ENCODE measurements around the gene ACTN4. TPM values are rescaled to one million over a fixed set of nuclear protein-coding genes. Genes with fewer than 3 reads are reported as not detected.

Gene ACTN4
- total RNA-seq, 1 donor from 2014 or later = 197 TPM

DNA sequence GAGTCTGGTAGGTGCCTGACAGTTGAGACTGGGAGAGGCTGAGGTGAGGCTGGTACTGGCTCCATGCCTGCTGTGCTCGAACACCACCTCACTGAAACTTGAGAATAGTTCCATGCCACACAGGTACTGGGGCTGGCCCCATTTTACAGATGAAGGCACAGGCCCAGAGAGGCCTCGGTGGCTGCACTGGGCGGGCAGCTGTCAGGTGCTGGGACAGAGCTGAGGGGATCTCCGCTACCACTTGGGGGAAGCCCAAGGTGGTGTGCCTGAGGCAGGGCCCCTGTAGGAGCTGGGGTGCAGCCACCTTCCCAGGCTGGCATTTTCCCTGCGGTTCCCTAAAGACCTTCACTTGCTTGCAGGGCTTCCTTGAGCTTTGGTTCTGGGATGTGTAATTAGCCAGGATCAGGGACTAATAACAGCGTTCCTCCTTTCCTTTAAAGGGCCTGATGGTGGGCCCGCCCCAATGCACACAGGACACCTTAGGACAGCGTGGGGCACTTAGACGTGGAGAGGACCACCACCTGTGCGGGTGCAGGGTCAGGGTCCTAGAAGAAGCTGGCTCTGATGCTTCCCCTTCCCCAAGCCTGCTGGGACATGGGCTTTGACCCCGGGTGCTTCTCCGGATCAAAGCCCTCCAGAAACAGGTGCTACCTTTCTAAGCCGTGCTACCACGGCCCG lies 73.2 kb downstream of the ACTN4 start:
- ATAC-seq (ENCODE audit: low read depth) (peak; percentile 65), DNase-seq (no peak)
- TF ChIP-seq, protein P1, sequence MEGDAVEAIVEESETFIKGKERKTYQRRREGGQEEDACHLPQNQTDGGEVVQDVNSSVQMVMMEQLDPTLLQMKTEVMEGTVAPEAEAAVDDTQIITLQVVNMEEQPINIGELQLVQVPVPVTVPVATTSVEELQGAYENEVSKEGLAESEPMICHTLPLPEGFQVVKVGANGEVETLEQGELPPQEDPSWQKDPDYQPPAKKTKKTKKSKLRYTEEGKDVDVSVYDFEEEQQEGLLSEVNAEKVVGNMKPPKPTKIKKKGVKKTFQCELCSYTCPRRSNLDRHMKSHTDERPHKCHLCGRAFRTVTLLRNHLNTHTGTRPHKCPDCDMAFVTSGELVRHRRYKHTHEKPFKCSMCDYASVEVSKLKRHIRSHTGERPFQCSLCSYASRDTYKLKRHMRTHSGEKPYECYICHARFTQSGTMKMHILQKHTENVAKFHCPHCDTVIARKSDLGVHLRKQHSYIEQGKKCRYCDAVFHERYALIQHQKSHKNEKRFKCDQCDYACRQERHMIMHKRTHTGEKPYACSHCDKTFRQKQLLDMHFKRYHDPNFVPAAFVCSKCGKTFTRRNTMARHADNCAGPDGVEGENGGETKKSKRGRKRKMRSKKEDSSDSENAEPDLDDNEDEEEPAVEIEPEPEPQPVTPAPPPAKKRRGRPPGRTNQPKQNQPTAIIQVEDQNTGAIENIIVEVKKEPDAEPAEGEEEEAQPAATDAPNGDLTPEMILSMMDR (IDR thresholded peaks at IDR 0.05) = no peak
- no peaks in the 10 kb centered on the region for H3K27me3 Mint-ChIP-seq
- POLR2A ChIA-PET = no interaction called here
- no peak overlapping the region for H3K4me3 Mint-ChIP-seq
- H3K36me3 Mint-ChIP-seq (ENCODE audit: low read depth) = peaks cover 75% of the 10 kb centered on the region
- no peaks in the 10 kb centered on the region for H3K4me1 Mint-ChIP-seq
- H3K27ac Mint-ChIP-seq = no peak overlapping the region
- H3K9me3 Mint-ChIP-seq = no peaks in the 10 kb centered on the region
- CTCF ChIA-PET = no interaction called here
- intact Hi-C loops (cut with micrococcal nuclease) = no loop called here

DNA sequence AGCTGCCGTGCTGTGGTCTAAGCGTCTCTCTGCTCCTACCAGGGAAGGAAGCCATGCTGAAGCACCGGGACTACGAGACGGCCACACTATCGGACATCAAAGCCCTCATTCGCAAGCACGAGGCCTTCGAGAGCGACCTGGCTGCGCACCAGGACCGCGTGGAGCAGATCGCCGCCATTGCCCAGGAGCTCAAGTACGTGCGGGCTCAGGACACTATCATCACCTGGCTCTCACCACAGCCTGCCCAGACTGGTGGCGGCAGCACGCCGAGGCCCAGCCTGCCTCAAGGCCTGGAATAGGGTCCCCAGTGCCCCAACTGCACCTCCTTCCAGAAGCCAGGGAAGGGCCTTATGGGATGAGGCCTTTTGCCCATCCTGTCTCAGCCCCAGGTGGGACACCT lies 74.0 kb downstream of the ACTN4 start:
- peaks cover 78% of the 10 kb centered on the region for H3K36me3 Mint-ChIP-seq (ENCODE audit: low read depth)
- H3K27ac Mint-ChIP-seq = no peak overlapping the region
- POLR2A ChIA-PET = no interaction called here
- CTCF ChIA-PET = interaction anchor here (0.6 kb wide), 1 partner anchor 239 kb away, joined by 3 read pairs; no protein-coding TSS in a partner anchor
- intact Hi-C loops (cut with micrococcal nuclease) = no loop called here
- DNase-seq = no peak
- H3K27me3 Mint-ChIP-seq = no peaks in the 10 kb centered on the region
- ATAC-seq (ENCODE audit: low read depth) = no peak
- TF ChIP-seq, protein P1 (IDR thresholded peaks at IDR 0.05) = no peak
- H3K9me3 Mint-ChIP-seq = no peaks in the 10 kb centered on the region
- H3K4me3 Mint-ChIP-seq = no peak overlapping the region
- no peaks in the 10 kb centered on the region for H3K4me1 Mint-ChIP-seq

DNA sequence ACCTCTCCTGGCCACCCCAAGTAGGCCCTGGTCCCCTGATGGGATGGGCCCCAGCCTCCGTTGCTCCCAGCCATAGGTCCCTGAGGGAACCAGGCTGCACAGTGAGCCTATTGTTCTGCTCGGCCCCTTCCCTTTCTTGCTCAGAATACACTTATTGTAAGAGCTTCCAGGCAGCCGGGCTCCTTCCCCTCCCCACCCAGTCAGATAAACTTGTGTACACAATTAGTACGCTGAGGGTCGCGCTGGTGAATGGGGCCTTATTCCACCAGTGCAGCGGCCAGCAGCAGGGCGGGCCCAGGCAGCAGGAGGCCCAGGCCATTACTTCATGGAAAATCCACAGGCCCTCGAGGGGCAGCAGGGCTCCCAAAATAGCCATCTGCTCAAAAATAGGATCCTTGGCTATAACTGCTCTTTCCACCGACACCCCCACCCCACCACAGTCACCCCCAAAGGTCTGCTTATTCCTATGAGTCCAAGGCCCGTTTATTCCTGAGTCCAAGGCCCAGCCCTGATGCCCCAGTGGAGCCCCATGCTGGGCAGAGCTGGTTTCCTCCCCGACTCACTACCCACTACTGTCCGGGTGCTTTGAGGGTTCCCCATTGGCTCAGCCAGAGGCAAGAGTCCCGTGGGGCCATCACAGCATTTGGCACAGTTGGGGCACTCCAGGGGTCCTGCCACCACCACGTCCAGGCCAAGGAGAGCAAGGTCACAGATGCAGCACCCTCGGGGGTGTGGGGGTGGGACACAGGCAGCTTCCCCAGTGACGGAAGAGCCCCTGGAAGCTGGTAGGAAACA lies 74.7 kb downstream of the ACTN4 start:
- TF ChIP-seq, protein P1 (IDR thresholded peaks at IDR 0.05) = no peak
- ATAC-seq (ENCODE audit: low read depth) (no peak), DNase-seq (no peak)
- no peaks in the 10 kb centered on the region for H3K27me3 Mint-ChIP-seq
- H3K9me3 Mint-ChIP-seq = no peaks in the 10 kb centered on the region
- H3K4me3 Mint-ChIP-seq = no peak overlapping the region
- intact Hi-C loops (cut with micrococcal nuclease) = no loop called here
- POLR2A ChIA-PET = no interaction called here
- CTCF ChIA-PET = interaction anchor here (0.6 kb wide), 1 partner anchor 238 kb away, joined by 3 read pairs; no protein-coding TSS in a partner anchor
- H3K4me1 Mint-ChIP-seq = no peaks in the 10 kb centered on the region
- no peak overlapping the region for H3K27ac Mint-ChIP-seq
- H3K36me3 Mint-ChIP-seq (ENCODE audit: low read depth) = peaks cover 78% of the 10 kb centered on the region

DNA sequence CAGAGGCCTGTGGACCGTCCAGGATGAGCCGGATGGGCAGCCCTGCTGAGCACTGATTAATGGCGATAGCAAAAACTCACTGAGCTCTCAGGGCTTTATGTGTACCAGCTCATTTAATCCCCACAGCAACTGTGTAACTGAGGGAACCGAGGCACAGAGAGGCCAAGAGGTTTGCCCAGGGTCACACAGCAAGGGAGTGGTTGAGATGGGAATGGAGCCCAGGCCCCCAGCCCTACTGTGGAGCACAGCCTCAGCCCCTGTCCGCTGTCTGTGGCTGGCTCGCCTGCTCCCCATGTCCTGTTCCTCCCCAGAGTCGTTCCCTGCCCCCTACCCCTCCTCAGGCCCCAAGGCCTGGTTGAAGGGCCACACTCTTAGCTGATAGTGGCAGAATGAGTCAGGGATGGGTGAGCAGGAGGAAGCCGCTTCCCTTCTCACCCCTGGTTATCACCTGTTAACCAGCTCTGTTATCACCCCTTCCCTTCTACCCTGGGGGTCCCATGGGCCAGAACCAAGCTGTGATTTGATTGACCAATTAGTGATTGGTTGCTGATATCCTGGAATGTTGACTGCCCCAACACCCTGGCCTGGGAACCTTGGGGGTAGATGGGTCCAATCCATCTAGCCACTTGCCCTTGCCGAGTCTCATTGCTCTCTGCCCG lies 75.6 kb downstream of the ACTN4 start:
- no peaks in the 10 kb centered on the region for H3K9me3 Mint-ChIP-seq
- no peaks in the 10 kb centered on the region for H3K27me3 Mint-ChIP-seq
- H3K36me3 Mint-ChIP-seq (ENCODE audit: low read depth) = peaks cover 76% of the 10 kb centered on the region
- H3K4me3 Mint-ChIP-seq = no peak overlapping the region
- no peak overlapping the region for H3K27ac Mint-ChIP-seq
- ATAC-seq (ENCODE audit: low read depth) = no peak
- TF ChIP-seq, protein P1 (IDR thresholded peaks at IDR 0.05) = no peak
- ChIA-PET CTCF (no interaction called here), POLR2A (interaction anchor here (0.6 to 1.0 kb wide), 2 partner anchors 17 to 106 kb away, joined by 3 read pairs; no protein-coding TSS in a partner anchor)
- intact Hi-C loops (cut with micrococcal nuclease) = no loop called here
- no peaks in the 10 kb centered on the region for H3K4me1 Mint-ChIP-seq
- no peak for DNase-seq

DNA sequence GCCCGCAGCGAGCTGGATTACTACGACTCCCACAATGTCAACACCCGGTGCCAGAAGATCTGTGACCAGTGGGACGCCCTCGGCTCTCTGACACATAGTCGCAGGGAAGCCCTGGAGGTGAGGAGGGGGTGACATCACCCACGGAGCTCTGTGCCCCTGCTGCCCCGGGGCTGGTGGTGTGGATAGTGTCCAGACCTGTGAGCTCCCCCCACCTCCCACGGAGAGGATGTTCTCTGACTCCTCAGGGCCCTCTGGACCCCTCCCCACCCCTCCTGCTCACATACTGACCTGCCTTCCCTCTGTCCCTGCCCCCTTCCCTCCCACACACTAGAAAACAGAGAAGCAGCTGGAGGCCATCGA lies 76.1 kb downstream of the ACTN4 start:
- H3K4me3 Mint-ChIP-seq = no peak overlapping the region
- ChIA-PET POLR2A (interaction anchor here (1.0 kb wide), 1 partner anchor 17 kb away, joined by 3 read pairs; no protein-coding TSS in a partner anchor), CTCF (no interaction called here)
- H3K27me3 Mint-ChIP-seq = no peaks in the 10 kb centered on the region
- no peak overlapping the region for H3K27ac Mint-ChIP-seq
- ATAC-seq (ENCODE audit: low read depth) (no peak), DNase-seq (no peak)
- TF ChIP-seq, protein P1 (IDR thresholded peaks at IDR 0.05) = no peak
- H3K36me3 Mint-ChIP-seq (ENCODE audit: low read depth) = peaks cover 77% of the 10 kb centered on the region
- intact Hi-C loops (cut with micrococcal nuclease) = no loop called here
- no peaks in the 10 kb centered on the region for H3K9me3 Mint-ChIP-seq
- H3K4me1 Mint-ChIP-seq = no peaks in the 10 kb centered on the region
